Psoas muscle (tissue), 8 donors: ENCODE measurements around the gene GPATCH8. TPM values are rescaled to one million over a fixed set of nuclear protein-coding genes. Genes with fewer than 3 reads are reported as not detected.

Source experiments
- ATAC-seq, 4 donors: fragments of 200-7000 bp; cut with Tn5 transposase; one replicate each; pipeline ENCODE4 v1.9.1; 2020; ENCODE audit warnings: moderate library complexity in 3 of 4, mild to moderate bottlenecking in 2 of 4
- DNase-seq, 2 donors: peaks; one replicate each; pipeline ENCODE4 v3.0.0-alpha.2; 2020
- H3K27ac ChIP-seq: fragments of 200-600 bp; one replicate; pipeline ENCODE4 v1.8.0; 2022
- H3K27me3 ChIP-seq, 3 donors: fragments of 200-600 bp in 1 of 3; one replicate each; pipeline versions ENCODE4 v1.6.1 to v1.8.0; 2013 to 2022; ENCODE audit warnings: low read length in 2 of 3, mild to moderate bottlenecking in 2 of 3, moderate library complexity in 1 of 3; ENCODE audit not compliant: insufficient read depth in 3 of 3
- H3K36me3 ChIP-seq, 2 donors: fragments of 200-600 bp in 1 of 2; one replicate each; pipeline versions ENCODE4 v1.6.1 to v1.8.0; 2013 to 2022; ENCODE audit warnings: low read depth in 1 of 2, mild to moderate bottlenecking in 1 of 2, moderate library complexity in 1 of 2; ENCODE audit not compliant: insufficient read depth in 1 of 2
- H3K4me1 ChIP-seq: fragments of 200-600 bp; one replicate; pipeline ENCODE4 v1.8.0; 2022
- H3K4me3 ChIP-seq: fragments of 200-600 bp; one replicate; pipeline ENCODE4 v1.8.0; 2022; ENCODE audit warnings: mild to moderate bottlenecking
- H3K9me3 ChIP-seq: fragments of 200-600 bp; one replicate; pipeline ENCODE4 v1.8.0; 2022
- WGBS, 3 donors: extraction: QIAGEN DNeasy Blood & Tissue Kit; methylation state at CpG; one replicate each; pipeline versions ENCODE4 v1.1.6 to v1.1.7; 2013; 5-methylcytosine and 5-hydroxymethylcytosine counted together
- intact Hi-C, 2 donors: fragments of 100-400 bp; cut with DNase I; formaldehyde crosslinking; loops; one replicate each; pipeline versions ENCODE4 v1.11.0 to v1.14.2; 2022
- polyA plus RNA-seq, 3 donors: library from polyadenylated mRNA; stranded (reverse); fragments of 200-250 nt; gene quantifications; one replicate each; pipeline ENCODE4 v1.2.3, GENCODE V29; 2013
- total RNA-seq, 4 donors: library from RNA; stranded (reverse); fragmentation: NEBNext Ultra II Directional in 2 of 4; extraction: Animal tissue kit (Norgen Biotek cat#: 25700) in 2 of 4; gene quantifications; one replicate each; pipeline versions ENCODE4 v1.2.1 to v1.2.4, GENCODE V29; 2021 to 2023
- TF ChIP-seq, protein P1 (sequence below): fragments of 200-600 bp; IDR thresholded peaks from one replicate; pipeline ENCODE4 v1.8.0; 2022; ENCODE audit warnings: antibody characterized with exemption
- donor health status: healthy with polysubstance abuse.
- donor health status: DM: no; HTN: no; CAD: no; lungs with moderate emphysema.
- donor health status: Bipolar disorder and iron deficiency.
- donor health status: healthy.
- donor health status: DM: yes; HTN: yes; CAD: no.
- donor health status: DM: no; HTN: no; CAD: no.
- donor health status: DM: no; HTN: no; CAD: no.
- donor health status: DM: yes; HTN: yes; CAD: no.

GPATCH8 gene
- total and polyA plus RNA-seq, 7 donors: 5.7 to 28.1 (median 19.0) TPM

DNA sequence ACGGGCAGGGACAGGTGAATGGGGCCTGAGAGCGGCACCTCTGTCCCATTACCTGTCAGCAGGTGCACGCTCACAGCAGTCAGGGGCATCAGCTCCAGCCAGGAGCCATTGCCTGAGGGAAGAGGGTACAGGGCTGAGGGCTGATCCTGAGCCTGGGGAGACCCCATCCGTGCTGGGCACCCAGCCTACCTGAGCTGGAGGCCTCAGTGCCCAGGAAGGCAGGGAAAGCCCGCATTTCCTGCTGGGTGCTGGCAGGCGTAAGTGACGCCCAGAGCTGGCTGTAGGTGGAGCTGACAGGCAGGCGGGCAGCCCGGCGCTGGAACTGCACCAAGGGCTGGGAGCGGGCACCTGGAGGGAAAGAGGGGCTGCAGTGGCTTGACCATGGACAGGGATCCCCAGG is 147.0 kb downstream of the GPATCH8 start:
- 93 to 94% (median 93%) methylated on average over 11 of the region's 11 CpGs for WGBS, 3 donors
- Histone ChIP-seq H3K9me3 (no peaks in the 10 kb centered on the region), H3K4me1 (no peaks in the 10 kb centered on the region), H3K27me3 (peaks cover 0 to 1% (median 0%) of the 10 kb centered on the region in 3 donors), H3K4me3 (no peak overlapping the region), H3K36me3 (peaks cover 0 to 17% of the 10 kb centered on the region in 2 donors), H3K27ac (no peak overlapping the region)
- TF ChIP-seq, protein P1, sequence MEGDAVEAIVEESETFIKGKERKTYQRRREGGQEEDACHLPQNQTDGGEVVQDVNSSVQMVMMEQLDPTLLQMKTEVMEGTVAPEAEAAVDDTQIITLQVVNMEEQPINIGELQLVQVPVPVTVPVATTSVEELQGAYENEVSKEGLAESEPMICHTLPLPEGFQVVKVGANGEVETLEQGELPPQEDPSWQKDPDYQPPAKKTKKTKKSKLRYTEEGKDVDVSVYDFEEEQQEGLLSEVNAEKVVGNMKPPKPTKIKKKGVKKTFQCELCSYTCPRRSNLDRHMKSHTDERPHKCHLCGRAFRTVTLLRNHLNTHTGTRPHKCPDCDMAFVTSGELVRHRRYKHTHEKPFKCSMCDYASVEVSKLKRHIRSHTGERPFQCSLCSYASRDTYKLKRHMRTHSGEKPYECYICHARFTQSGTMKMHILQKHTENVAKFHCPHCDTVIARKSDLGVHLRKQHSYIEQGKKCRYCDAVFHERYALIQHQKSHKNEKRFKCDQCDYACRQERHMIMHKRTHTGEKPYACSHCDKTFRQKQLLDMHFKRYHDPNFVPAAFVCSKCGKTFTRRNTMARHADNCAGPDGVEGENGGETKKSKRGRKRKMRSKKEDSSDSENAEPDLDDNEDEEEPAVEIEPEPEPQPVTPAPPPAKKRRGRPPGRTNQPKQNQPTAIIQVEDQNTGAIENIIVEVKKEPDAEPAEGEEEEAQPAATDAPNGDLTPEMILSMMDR: no peak
- intact Hi-C loops: no loop called here
- no peak for DNase-seq
- no peak for ATAC-seq

GRCh38 chr17:44355642-44356099 is 147.5 kb downstream of the GPATCH8 start:
- DNase-seq: no peak
- peaks cover 0 to 22% of the 10 kb centered on the region in 2 donors for H3K36me3 ChIP-seq
- no peak overlapping the region for H3K4me3 ChIP-seq
- 84 to 89% (median 86%) methylated on average over 17 of the region's 17 CpGs for WGBS, 3 donors
- H3K27ac ChIP-seq: no peak overlapping the region
- intact Hi-C loops: no loop called here
- H3K9me3 ChIP-seq: no peaks in the 10 kb centered on the region
- ATAC-seq: no peak
- TF ChIP-seq, protein P1: no peak
- H3K27me3 ChIP-seq: peaks cover 0 to 1% (median 0%) of the 10 kb centered on the region in 3 donors
- no peaks in the 10 kb centered on the region for H3K4me1 ChIP-seq

GRCh38 chr17:44354582-44355561 is 148.3 kb downstream of the GPATCH8 start:
- H3K9me3 ChIP-seq: no peaks in the 10 kb centered on the region
- DNase-seq: peak in 1 of 2 donors; percentile 58
- no peak overlapping the region for H3K27ac ChIP-seq
- intact Hi-C loops: no loop called here
- H3K4me3 ChIP-seq: no peak overlapping the region
- TF ChIP-seq, protein P1: peak; percentile 31
- peaks cover 0 to 30% of the 10 kb centered on the region in 2 donors for H3K36me3 ChIP-seq
- H3K27me3 ChIP-seq: peaks cover 0 to 1% (median 0%) of the 10 kb centered on the region in 3 donors
- no peaks in the 10 kb centered on the region for H3K4me1 ChIP-seq
- 44 to 67% (median 47%) methylated on average over 53 to 77 of the region's 77 CpGs for WGBS, 3 donors
- peak in 1 of 4 donors; percentile 39 for ATAC-seq

- no peak overlapping the region for H3K27ac ChIP-seq
- intact Hi-C loops: no loop called here
- H3K27me3 ChIP-seq: peaks cover 0 to 1% (median 0%) of the 10 kb centered on the region in 3 donors
- DNase-seq (no peak), ATAC-seq (no peak)
- 37 to 55% (median 47%) methylated on average over 58 to 98 of the region's 98 CpGs for WGBS, 3 donors
- no peaks in the 10 kb centered on the region for H3K4me1 ChIP-seq
- H3K36me3 ChIP-seq: peaks cover 0 to 41% of the 10 kb centered on the region in 2 donors
- no peaks in the 10 kb centered on the region for H3K9me3 ChIP-seq
- peak overlapping the region; percentile 41 for H3K4me3 ChIP-seq
- TF ChIP-seq, protein P1: no peak
Observed at GRCh38 chr17:44353672-44354331, 149.4 kb downstream of the GPATCH8 start.
